ENCODE results near the gene NOVA2.

NOVA2 gene

GRCh38 chr19:45999653-46000121, 26.0 kb upstream of the NOVA2 start:
- H3K4me3 ChIP-seq (ENCODE audit: low read depth, low read length), result no peak overlapping the region
- DNase-seq (ENCODE audit: low read depth), result no peak
- TF ChIP-seq CTCF (IDR thresholded peaks at IDR 0.05; ENCODE audit: insufficient read depth, low read depth, low read length, missing control alignments), result no peak

GRCh38 chr19:45998834-45999233, 25.2 kb upstream of the NOVA2 start:
- H3K4me3 ChIP-seq (ENCODE audit: low read depth, low read length), result no peak overlapping the region
- DNase-seq (ENCODE audit: low read depth), result no peak
- no peak for TF ChIP-seq CTCF (IDR thresholded peaks at IDR 0.05; ENCODE audit: insufficient read depth, low read depth, low read length, missing control alignments)

GRCh38 chr19:45996933-45997332, 23.3 kb upstream of the NOVA2 start:
- H3K4me3 ChIP-seq (ENCODE audit: low read depth, low read length), result no peak overlapping the region
- TF ChIP-seq CTCF (IDR thresholded peaks at IDR 0.05; ENCODE audit: insufficient read depth, low read depth, low read length, missing control alignments), result no peak
- DNase-seq (ENCODE audit: low read depth), result no peak

- no peak for DNase-seq (ENCODE audit: low read depth)
These were observed 22.2 kb upstream of the NOVA2 start for GRCh38 chr19:45995715-45996385.

GRCh38 chr19:45994998-45995714, 21.5 kb upstream of the NOVA2 start, which contains the start of gene CCDC61:
Gene CCDC61, plus strand, starts transcription at chr19:45995467. Its CDS starts 7,552 bp downstream, at chr19:46003019.
- TF ChIP-seq CTCF (IDR thresholded peaks at IDR 0.05; ENCODE audit: insufficient read depth, low read depth, low read length, missing control alignments), result no peak
- peak; percentile 99 for DNase-seq (ENCODE audit: low read depth)
- peak within 1 kb of the TSS; percentile 87 for H3K4me3 ChIP-seq (ENCODE audit: low read depth, low read length)

More at GRCh38 chr19:45995715-45996385, 22.2 kb upstream of the NOVA2 start:
- TF ChIP-seq CTCF (IDR thresholded peaks at IDR 0.05; ENCODE audit: insufficient read depth, low read depth, low read length, missing control alignments), result no peak
- peak overlapping the region; percentile 87 for H3K4me3 ChIP-seq (ENCODE audit: low read depth, low read length)

GRCh38 chr19:45994456-45994997, 20.9 kb upstream of the NOVA2 start:
- peak overlapping the region; percentile 70 for H3K4me3 ChIP-seq (ENCODE audit: low read depth, low read length)
- DNase-seq (ENCODE audit: low read depth), result no peak
- TF ChIP-seq CTCF (IDR thresholded peaks at IDR 0.05; ENCODE audit: insufficient read depth, low read depth, low read length, missing control alignments), result no peak
